Peyer's patch (tissue), 4 donors: ENCODE results near the gene SMAD5.

Experiments used
- POLR2A ChIP-seq, 2 donors: fragments of 450-650 bp; IDR thresholded peaks; one replicate each; pipeline ENCODE4 v1.5.1; 2017; ENCODE audit warnings: antibody characterized with exemption in 2 of 2, mild to moderate bottlenecking in 2 of 2, moderate library complexity in 2 of 2
- TF ChIP-seq, protein P1 (sequence below), 6 experiments: fragments of 450-650 bp in 4 of 6; fragments of 200-600 bp in 2 of 6; sonication (generic) in 1 of 6; IDR thresholded peaks; one replicate each; pipeline ENCODE4 v1.5.1; 2017 to 2019; ENCODE audit warnings: antibody characterized with exemption in 6 of 6, mild to moderate bottlenecking in 3 of 6, moderate library complexity in 1 of 6

GRCh38 chr5:136120529-136120928 lies 12.1 kb upstream of the SMAD5 start:
- no peak for TF ChIP-seq POLR2A (IDR thresholded peaks at IDR 0.05)
- TF ChIP-seq, protein P1, sequence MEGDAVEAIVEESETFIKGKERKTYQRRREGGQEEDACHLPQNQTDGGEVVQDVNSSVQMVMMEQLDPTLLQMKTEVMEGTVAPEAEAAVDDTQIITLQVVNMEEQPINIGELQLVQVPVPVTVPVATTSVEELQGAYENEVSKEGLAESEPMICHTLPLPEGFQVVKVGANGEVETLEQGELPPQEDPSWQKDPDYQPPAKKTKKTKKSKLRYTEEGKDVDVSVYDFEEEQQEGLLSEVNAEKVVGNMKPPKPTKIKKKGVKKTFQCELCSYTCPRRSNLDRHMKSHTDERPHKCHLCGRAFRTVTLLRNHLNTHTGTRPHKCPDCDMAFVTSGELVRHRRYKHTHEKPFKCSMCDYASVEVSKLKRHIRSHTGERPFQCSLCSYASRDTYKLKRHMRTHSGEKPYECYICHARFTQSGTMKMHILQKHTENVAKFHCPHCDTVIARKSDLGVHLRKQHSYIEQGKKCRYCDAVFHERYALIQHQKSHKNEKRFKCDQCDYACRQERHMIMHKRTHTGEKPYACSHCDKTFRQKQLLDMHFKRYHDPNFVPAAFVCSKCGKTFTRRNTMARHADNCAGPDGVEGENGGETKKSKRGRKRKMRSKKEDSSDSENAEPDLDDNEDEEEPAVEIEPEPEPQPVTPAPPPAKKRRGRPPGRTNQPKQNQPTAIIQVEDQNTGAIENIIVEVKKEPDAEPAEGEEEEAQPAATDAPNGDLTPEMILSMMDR (IDR thresholded peaks at IDR 0.05) = no peak
